GM18867 (cell line): ENCODE results near the gene ODF2L.
"Not testable (repeated sequence)": the region's sequence is repeated elsewhere in the genome, so short reads cannot be mapped to it uniquely, and the experiment has no call there.

Experiments used
- ATAC-seq: cut with Tn5 transposase; IDR thresholded peaks from one replicate; pipeline ENCODE4 v1.9.1; 2021; ENCODE audit warnings: mild to moderate bottlenecking, moderate library complexity; ENCODE audit not compliant: unreplicated experiment

The ODF2L gene

DNA sequence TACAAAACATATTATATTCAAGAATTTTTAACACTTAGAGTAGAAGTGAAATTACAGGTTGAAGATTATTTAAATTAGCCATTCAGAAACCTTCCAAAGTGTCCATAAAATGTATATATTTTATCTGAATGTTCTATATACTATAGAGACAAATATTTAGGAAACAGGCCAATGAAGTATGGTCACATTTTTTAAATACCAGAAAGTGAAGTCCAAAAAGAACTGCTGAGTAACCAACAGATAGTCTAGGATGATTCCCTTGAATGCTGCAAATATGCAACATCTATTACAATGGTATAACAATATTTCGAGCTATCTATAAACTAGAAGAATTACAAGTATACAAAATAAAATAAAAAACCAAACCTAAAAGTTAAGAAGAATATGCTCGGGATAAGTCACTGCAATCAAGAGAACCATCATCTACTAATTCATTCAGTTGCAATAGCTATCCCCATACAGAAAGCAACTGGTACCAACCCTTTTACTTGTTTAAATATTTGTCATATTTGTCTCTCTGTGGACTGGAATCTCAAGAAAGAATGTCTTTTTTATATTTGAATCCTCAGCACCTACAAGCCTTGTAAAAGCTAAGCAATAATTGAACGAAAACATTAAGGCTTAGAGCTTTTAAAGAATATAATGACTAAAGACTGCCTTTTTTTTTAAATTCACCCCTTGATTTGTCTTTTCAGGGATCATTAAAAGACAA, 8.1 kb downstream of the ODF2L start:
- no peak for ATAC-seq

DNA sequence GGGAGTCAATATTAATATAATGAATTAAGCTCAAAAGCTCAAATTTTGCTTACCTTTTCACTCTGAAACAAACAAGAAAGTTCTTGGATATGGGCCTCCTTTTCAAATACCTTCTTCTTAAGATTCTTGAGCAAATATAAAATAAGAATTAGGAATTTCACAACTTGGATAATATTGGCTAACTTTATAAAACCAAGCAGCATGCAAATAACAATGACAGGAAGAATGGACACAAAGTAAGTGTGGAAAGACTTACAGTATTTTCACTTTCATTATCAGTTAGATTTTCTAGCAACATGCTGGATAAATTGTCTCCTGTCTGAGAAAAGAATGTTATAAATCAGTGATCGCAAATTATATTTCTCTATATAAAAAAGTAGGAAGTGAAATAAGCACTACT, 13.2 kb downstream of the ODF2L start:
- peak; percentile 69 for ATAC-seq

DNA sequence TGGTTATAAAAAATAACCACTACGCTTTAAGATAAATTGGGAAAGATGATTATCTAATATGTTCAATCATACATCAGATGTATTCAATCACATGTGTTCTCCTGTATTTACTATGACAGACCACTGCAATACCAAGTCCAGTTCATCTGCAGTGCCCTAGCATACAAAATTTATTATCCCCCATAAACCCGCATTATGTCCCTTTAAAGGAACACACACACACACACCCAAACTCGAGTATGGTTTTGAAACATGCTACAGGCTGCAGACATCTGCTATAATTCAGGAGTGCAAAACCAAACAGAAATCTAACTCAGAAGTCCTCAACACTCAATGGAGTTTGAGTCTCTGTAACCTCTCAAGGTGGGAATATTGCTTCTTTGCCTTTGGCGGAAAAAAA, 14.9 kb downstream of the ODF2L start:
- no peak for ATAC-seq

DNA sequence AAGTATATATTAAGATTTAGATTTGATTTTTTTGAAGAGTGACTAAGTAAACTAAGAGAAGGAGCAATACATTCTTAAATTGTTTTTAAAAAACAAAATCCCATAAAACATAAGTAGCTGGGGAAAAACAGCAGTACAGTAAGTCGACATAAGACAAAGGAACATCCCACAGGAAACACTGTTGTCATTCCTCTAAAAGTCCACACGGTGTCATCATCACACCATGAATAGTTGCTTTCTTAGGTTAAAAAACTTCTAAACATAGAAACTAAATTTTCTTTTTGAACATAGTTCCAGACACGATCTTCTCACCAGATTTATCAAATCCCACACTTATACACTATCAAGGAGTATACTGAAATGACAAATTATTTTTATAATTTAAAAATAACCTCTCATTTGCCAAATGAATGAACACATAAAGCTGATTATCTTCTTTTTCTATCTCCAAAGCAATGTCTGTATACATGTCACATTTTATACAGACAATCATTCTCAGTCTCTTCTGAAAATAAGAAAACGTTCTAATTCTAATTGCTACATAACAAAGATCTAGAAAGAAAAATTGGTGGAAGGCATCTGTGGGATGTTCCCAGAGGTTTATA, 15.8 kb downstream of the ODF2L start:
- ATAC-seq = peak; percentile 66

DNA sequence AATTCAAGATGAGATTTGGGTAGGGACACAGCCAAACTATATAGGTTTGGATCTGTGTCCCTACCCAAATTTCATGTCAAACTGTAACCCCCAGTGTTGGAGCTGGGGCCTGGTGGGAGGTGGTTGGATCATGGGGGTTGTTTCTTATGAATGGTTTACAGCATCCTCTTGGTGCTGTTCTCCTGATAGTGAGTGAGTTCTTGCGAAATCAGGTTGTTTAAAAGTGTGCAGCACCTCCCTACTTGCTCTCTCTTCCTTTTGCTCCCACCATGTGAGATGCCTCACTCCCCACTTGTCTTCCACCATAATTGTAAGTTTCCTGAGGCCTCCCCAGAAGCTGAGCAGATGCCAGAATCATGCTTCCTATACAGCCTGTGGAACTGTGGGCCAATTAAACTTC, 17.3 kb downstream of the ODF2L start:
- ATAC-seq = no peak

DNA sequence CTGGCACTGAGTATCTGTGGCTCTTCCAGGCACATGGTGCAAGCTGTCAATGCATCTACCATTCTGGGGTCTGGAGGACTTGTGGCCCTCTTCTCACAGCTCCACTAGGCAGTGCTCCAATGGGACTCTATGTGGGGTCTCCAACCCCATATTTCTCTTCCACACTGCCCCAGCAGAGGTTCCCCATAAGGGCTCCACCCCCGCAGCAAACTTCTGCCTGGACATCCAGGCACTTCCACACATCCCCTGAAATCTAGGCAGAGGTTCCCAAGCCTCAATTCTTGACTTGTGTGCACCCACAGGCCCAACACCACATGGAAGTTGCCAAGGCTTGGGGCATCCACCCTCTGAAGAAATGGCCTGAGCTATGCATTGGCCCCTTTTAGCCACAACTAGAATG, 18.8 kb downstream of the ODF2L start:
- ATAC-seq = no peak

DNA sequence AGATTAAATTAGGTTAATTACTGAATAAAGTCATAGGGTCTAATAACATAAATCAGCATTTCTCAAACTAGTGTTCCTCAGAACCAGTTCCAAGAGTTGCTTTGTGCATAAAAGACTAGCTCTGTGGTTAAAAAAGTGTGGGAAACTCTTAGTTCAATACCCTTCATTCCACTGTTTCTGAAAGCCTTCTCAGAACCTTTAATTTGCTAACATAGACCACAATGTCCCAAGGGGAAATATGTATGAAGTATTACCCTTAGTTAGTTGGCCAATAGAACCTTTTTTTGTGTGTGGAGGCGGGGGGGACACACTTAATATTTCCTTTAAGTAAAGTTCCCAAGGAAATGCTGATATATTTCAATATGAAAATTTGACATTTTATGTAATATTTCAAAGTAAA, 20.4 kb downstream of the ODF2L start:
- ATAC-seq = no peak

DNA sequence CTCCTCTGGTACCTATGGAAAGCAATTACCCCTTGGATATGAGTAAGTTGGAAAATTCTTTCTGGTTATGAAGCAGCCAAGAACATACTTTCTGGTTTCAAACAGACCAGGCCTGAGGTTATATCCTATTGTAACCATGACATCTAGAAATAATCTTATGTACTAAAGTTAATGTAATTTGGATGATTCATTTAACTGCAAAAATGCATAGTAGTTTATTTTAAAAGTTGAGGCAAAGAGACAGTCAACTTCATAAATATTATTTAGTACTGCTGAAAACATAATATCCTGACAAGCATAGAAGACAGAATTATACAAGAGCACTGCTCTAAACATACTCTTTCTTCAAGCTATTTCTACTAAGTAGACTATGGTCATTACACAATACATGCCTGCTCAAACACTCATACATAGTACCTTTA, 25.5 kb downstream of the ODF2L start:
- no peak for ATAC-seq

DNA sequence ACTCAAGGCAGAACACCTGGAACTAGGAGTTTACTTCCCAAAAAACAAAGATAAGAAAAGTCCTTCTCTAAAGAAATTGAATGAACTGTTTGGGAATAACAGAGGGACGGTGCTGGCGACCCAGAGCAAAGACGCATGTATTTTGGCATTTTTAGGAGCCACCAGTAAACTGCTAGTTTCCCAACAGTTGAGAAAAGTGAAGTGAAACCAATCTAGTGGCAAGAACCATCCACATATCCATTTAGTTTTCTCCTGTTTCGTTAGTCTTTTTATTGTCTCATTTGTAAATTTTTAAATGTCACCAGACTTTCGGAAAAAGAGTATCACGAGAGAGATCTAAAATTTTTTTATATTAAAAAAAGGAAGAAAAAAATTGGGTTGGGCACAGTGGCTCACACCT, 30.2 kb downstream of the ODF2L start:
- ATAC-seq = no peak

DNA sequence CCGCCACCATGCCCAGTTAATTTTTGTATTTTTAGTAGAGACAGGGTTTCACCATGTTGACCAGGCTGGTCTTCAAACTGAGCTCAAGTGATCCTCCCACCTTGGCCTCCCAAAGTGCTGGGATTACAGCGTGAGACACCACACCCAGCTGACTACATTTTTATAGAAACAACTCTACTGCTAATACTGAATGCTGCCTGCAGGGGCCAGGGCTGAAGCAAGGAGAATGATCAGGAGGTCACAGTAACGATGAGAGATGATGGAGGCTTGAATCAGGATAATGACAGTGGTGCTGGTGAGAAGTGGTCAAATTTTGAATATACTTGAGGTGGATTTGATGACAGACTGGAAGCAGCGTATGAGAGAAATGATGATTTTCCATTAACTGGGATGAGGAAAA, 33.3 kb downstream of the ODF2L start:
- no peak for ATAC-seq

DNA sequence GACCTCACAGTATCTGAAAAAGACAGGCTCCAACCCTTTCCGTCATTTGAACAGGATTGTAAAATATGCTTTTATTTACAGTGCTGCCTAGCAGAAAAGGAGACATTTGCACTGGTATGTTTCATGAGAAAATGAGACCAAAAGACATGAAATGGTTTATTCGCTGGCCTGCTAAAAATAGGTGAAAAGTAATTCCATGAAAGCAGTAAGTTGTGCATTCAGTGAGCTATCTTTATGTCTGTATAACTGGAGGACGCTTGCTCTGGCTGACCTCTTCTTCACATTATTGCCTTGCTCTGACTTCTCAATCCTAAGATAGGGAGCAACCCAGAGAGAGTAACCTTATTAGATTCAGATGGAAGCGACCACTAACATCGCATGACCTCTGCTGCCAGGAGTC, 38.3 kb downstream of the ODF2L start:
- ATAC-seq = no peak

DNA sequence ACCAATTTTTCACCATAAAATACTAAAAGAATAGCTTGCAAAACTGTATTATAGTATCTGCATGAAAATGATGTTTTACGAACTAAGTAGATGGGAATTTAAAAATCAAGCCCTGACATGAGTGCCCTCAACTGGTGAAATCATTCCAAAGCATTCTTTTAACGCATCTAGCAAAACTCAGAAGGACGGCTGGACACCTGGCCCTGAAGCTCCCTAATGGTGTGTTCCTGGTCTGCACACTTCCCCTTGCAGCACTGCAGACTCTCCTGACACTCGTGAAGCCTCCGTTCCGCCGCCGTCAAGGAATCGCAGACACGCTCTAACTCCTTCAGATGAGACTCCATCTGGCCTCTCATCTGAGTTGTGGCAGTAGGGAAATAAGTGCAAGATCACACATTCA, 39.9 kb downstream of the ODF2L start:
- ATAC-seq = no peak

DNA sequence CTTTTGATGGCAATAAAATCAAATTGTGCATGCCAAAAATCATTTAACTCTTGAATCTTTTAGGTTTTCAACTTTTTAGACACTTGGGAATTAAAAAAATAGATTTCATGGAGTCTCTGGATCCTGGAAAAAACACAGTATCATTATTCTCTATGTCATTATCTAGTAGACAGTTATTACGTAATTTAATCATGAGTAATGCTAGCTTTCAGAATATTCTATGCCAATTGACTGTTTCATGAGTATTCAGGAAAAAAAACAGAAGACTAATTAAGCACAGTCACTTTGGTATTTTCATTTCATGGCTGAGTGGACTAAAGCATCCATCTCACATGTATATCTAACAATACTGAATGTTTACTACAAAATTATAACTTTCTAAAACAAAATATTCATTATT, 44.0 kb downstream of the ODF2L start:
- ATAC-seq = no peak

DNA sequence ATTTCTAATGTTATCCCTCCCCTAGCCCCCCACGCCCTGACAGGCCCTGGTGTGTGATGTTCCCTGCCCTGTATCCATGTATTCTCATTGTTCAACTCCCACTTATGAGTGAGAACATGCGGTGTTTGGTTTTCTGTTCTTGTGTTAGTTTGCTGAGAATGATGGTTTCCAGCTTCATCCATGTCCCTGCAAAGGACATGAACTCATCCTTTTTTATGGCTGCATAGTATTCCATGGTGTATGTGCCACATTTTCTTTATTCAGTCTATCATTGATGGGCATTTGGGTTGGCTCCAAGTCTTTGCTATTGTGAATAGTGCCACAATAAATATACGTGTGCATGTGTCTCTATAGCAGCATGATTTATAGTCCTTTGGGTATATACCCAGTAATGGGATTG, 45.9 kb downstream of the ODF2L start:
- not testable (repeated sequence) for ATAC-seq

DNA sequence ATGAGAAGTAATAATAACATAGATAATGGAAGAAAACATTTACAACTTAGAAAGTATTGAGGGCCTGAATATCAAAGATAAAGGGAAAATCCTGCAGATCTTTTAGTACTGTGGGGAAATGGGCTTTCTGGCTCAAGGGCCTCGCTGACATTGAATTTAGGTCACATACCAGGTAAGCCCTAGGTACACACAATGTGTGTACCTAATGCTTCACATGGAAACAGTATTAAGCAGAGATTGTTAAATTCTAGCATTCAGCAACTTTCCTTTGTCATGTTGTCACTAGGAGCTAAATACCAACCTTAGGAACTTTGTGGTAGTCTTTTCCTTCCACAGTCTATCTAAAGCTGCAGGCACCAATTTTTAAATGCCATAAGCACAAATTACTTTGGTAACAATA, 49.7 kb downstream of the ODF2L start:
- no peak for ATAC-seq

DNA sequence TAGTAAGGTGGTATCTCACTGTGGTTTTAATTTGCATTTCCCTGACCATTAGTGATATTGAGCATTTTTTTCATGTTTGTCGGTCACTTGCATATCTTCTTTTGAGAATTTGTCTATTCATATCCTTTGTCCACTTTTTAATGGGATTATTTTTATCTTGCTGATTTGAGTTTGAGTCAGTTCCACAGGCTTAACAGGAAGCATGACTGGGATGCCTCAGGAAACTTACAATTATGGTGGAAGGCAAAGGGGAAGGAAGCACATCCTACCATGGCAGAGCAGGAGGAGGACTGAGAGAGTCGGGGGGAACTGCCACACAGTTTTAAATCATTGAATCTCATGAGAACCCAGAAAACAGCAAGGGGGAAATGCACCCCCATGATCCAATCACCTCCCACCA, 51.1 kb downstream of the ODF2L start:
- ATAC-seq = no peak

DNA sequence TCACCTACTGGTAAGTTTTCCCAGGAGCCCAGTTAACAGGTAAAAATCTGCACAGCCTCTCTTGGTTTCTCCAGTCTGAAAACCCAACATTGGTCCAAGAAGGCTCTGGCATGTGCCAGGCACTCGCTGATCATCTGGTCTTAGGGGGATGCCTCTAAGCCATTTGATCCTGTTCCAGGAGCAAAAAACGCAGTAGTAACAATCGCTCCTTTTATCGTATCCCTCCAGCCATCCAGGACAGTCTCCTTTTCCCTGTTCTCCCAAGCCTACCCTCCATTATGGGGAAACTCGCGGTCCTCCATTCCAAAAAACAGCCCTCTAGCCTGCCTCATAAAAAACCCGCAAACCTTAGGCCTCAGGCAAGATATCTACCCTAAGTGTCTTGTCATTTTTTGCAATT, 56.2 kb downstream of the ODF2L start:
- ATAC-seq = no peak

DNA sequence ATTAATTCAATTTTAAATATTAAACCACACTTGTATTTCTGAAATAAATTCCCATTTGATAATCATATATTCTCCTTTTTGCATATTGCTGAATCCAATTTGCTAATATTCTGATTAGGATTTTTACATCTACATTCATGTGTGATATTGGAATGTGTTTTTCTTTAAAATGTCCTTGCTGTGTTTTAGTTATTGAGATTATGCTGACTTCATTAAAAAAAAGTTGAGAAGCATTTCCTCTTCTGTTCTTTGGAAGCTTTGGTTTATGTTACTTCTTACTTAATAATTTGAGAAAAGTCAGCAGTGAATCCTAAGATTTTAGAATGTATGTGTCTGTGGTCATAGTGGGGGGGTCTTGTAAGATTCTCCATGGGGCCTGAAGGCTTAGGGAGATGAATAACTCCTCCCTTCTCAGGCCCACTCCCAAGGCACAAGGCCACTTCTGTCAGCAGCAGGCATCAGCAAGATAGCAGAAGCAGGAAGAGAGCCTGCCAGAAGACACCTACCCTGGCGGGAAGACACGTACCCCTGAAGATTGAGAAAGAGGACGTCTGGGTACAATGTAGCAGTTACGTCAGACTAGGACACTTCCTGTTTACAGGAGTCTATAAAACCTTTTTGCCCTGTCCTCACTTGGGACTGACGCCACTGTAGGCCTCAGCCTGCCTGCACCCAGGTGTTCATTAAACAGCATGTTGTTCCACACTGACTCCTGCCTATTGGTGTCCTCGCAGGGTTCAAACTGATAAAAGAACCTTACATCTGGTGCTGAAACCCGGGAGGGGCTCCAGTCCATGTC, 56.9 kb downstream of the ODF2L start:
- no peak for ATAC-seq

DNA sequence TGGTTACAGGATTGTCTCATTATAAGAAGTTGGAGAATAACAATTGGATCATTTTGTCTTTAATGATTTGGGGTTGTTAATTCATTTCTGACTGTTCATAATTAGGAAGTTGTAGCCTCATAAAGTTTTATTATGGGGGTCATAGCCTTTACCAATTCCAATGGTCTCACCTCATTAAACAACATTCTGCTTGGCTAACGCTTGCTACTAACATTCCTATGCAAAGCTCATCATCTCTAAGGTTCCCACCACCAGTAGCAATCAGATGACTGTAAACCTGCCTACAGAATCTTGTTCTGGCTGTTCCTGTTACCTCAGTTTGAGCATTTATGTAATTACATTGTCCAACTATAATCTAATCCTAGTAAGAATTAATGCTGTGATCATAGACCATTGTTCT, 60.2 kb downstream of the ODF2L start:
- ATAC-seq = no peak

DNA sequence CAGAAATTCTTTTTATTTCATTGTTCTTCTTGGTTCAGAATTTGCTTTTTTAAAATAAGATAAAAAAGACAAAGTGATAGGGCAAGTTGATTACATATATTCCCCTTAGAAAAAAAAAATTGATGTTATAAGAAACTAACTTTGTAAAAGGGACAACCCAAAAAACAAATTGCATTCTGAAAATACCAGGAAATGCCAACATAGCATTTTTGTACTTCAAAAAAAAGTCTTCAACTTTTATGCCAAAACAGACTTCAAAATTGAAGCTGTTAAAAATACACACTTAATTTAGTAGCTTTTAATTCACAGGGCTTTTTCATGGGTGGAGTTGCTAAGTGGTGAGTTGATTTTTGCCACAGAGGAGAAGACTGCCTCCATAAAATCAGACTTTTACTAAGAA, 70.9 kb downstream of the ODF2L start:
- ATAC-seq = no peak

DNA sequence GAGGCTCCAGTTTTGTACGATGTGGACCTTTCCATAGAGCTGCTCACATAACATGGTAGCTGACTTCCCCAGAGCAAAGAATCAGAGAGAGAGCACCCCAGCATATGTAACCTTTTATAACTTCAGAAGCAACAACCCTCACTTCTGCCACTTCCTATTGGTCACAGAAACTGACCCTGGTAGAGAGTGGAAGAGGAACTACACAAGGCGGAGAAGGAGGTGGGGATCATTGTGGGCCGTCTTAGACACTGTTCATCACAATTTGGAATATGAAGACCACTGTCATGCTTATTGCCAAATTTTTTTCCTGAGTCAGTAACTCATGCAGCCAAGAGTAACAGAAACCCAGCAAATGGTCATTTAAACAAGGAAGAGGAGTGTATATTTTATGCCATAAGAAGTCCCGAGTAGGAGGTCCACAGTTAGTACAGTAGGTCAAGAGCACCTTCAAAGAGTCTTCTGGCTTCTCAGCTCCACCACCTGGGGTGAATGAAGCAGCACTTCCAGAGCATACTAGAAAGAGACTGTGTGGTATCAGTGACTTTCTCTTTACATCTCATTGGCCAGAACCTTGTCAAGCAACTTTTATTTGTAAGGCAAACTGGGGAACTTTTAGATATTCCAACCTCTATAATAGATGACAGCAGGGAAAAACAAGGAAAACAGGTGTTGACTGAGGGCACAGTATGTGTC, 71.8 kb downstream of the ODF2L start:
- no peak for ATAC-seq

DNA sequence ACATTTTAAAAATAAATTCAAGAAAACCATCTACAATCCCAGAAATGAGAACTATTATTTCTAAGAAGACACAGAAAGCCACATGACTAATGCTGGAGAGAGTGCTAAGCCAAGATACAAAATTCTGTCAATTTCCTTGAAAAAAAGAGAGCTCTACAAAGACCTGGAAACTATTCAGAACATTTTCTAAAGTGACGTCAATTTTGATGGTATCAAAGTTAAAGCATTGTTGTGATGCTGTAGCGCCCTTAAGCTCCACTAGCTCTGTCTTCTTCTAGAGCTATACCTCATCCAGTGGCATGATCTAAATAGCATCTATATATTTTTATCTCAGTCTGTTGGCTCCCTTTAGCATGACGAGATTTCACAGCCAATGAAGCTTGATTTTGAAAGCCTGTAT, 73.9 kb downstream of the ODF2L start:
- no peak for ATAC-seq
